DMS114 treated with DMSO at 0.1 percent for 48 hours (cell line): ENCODE measurements around the gene SH2D5.

Experiments used
- DNase-seq: peaks from one replicate; lab custom pipeline; 2025; ENCODE audit not compliant: unreplicated experiment; lab: John Stamatoyannopoulos, UW

The SH2D5 gene

GRCh38 chr1:20715406-20715805 lies 17.1 kb downstream of the SH2D5 start:
- no peak for DNase-seq

GRCh38 chr1:20713440-20713839 lies 19.1 kb downstream of the SH2D5 start:
- no peak for DNase-seq

- no peak for DNase-seq
Measured at GRCh38 chr1:20712215-20712577, 20.3 kb downstream of the SH2D5 start.

GRCh38 chr1:20711285-20712214 lies 21.0 kb downstream of the SH2D5 start:
- DNase-seq, result no peak

GRCh38 chr1:20710469-20711284 lies 21.8 kb downstream of the SH2D5 start:
- DNase-seq, result no peak

GRCh38 chr1:20709868-20710267 lies 22.6 kb downstream of the SH2D5 start:
- no peak for DNase-seq

- no peak for DNase-seq
Measured at GRCh38 chr1:20708891-20709290, 23.6 kb downstream of the SH2D5 start.

GRCh38 chr1:20708057-20708456 lies 24.4 kb downstream of the SH2D5 start:
- no peak for DNase-seq

- DNase-seq, result no peak
Measured at GRCh38 chr1:20706841-20707240, 25.7 kb downstream of the SH2D5 start.

GRCh38 chr1:20705203-20705755 lies 27.2 kb downstream of the SH2D5 start:
- DNase-seq, result no peak

GRCh38 chr1:20704390-20705202 lies 27.9 kb downstream of the SH2D5 start:
- no peak for DNase-seq

- DNase-seq, result no peak
Measured at GRCh38 chr1:20703124-20703756, 29.3 kb downstream of the SH2D5 start.

- DNase-seq, result no peak
Measured at GRCh38 chr1:20702416-20702815, 30.1 kb downstream of the SH2D5 start.

- no peak for DNase-seq
Measured at GRCh38 chr1:20701847-20702246, 30.7 kb downstream of the SH2D5 start.

- no peak for DNase-seq
Measured at GRCh38 chr1:20701446-20701845, 31.1 kb downstream of the SH2D5 start.

- DNase-seq, result no peak
Measured at GRCh38 chr1:20700636-20701215, 31.8 kb downstream of the SH2D5 start.

- no peak for DNase-seq
Measured at GRCh38 chr1:20699558-20699957, 32.9 kb downstream of the SH2D5 start.

- no peak for DNase-seq
Measured at GRCh38 chr1:20698195-20698910, 34.1 kb downstream of the SH2D5 start.

- DNase-seq, result no peak
Measured at GRCh38 chr1:20697563-20697962, 34.9 kb downstream of the SH2D5 start.
